ENCODE data around the gene BNC2.

Gene BNC2

GRCh38 chr9:16716601-16717000 lies 153.9 kb downstream of the BNC2 start:
- no peak for DNase-seq (ENCODE audit: extremely low read depth, low read depth)
- TF ChIP-seq CTCF (IDR thresholded peaks at IDR 0.05; ENCODE audit: low read depth, low read length): no peak

- DNase-seq (ENCODE audit: extremely low read depth, low read depth): peak; percentile 71
- peak; percentile 4; the same call in 1 of the 2 replicates for TF ChIP-seq CTCF (IDR thresholded peaks at IDR 0.05; ENCODE audit: low read depth, low read length)
Observed at GRCh38 chr9:16715404-16715803, 155.1 kb downstream of the BNC2 start.

GRCh38 chr9:16712787-16713186 lies 157.7 kb downstream of the BNC2 start:
- DNase-seq (ENCODE audit: extremely low read depth, low read depth): no peak
- no peak for TF ChIP-seq CTCF (IDR thresholded peaks at IDR 0.05; ENCODE audit: low read depth, low read length)

GRCh38 chr9:16710888-16711287 lies 159.6 kb downstream of the BNC2 start:
- TF ChIP-seq CTCF (IDR thresholded peaks at IDR 0.05; ENCODE audit: low read depth, low read length): no peak
- no peak for DNase-seq (ENCODE audit: extremely low read depth, low read depth)

- no peak for DNase-seq (ENCODE audit: extremely low read depth, low read depth)
Observed at GRCh38 chr9:16709924-16710323, 160.5 kb downstream of the BNC2 start.

GRCh38 chr9:16708656-16709435 lies 161.6 kb downstream of the BNC2 start:
- no peak for TF ChIP-seq CTCF (IDR thresholded peaks at IDR 0.05; ENCODE audit: low read depth, low read length)
- DNase-seq (ENCODE audit: extremely low read depth, low read depth): no peak

More at GRCh38 chr9:16709924-16710323, 160.5 kb downstream of the BNC2 start:
- no peak for TF ChIP-seq CTCF (IDR thresholded peaks at IDR 0.05; ENCODE audit: low read depth, low read length)

- TF ChIP-seq CTCF (IDR thresholded peaks at IDR 0.05; ENCODE audit: low read depth, low read length): no peak
- DNase-seq (ENCODE audit: extremely low read depth, low read depth): peak; percentile 69
Observed at GRCh38 chr9:16705111-16705604, 165.3 kb downstream of the BNC2 start.
